Peyer's patch (tissue), 4 donors: ENCODE results near the gene RPTN. TPM values are rescaled to one million over a fixed set of nuclear protein-coding genes. Genes with fewer than 3 reads are reported as not detected.

Experiments used
- DNase-seq, 3 donors: peaks; one replicate each; pipeline ENCODE4 v3.0.0-alpha.2; 2017 to 2019
- H3K27ac ChIP-seq, 4 donors: fragments of 200-600 bp; sonication (generic); one replicate each; pipeline ENCODE4 v1.5.1; 2016 to 2019
- H3K27me3 ChIP-seq, 2 donors: fragments of 200-600 bp; sonication (generic); one replicate each; pipeline ENCODE4 v1.5.1; 2019
- H3K36me3 ChIP-seq, 3 donors: fragments of 200-600 bp; sonication (generic); one replicate each; pipeline ENCODE4 v1.5.1; 2016 to 2019
- H3K4me1 ChIP-seq, 4 donors: fragments of 200-600 bp; sonication (generic); one replicate each; pipeline ENCODE4 v1.5.1; 2016 to 2019
- H3K4me3 ChIP-seq, 4 donors: fragments of 200-600 bp; sonication (generic); 1 replicate in 3 of 4; 2 replicates in 1 of 4; pipeline ENCODE4 v1.5.1; 2016 to 2019; ENCODE audit warnings: mild to moderate bottlenecking in 1 of 4
- H3K9me3 ChIP-seq, 4 donors: fragments of 200-600 bp; sonication (generic); one replicate each; pipeline ENCODE4 v1.5.1; 2016 to 2019; ENCODE audit warnings: mild to moderate bottlenecking in 1 of 4
- POLR2A ChIP-seq, 2 donors: fragments of 450-650 bp; IDR thresholded peaks; one replicate each; pipeline ENCODE4 v1.5.1; 2017; ENCODE audit warnings: antibody characterized with exemption in 2 of 2, mild to moderate bottlenecking in 2 of 2, moderate library complexity in 2 of 2
- total RNA-seq, 4 donors: library from RNA; depleted of rRNA; stranded (reverse); fragments of >200 nt; gene quantifications; one replicate each; pipeline ENCODE4 v1.1.0, GENCODE V29; 2016
- TF ChIP-seq, protein P1 (sequence below), 6 experiments: fragments of 450-650 bp in 4 of 6; fragments of 200-600 bp in 2 of 6; sonication (generic) in 1 of 6; IDR thresholded peaks; one replicate each; pipeline ENCODE4 v1.5.1; 2017 to 2019; ENCODE audit warnings: antibody characterized with exemption in 6 of 6, mild to moderate bottlenecking in 3 of 6, moderate library complexity in 1 of 6

RPTN gene
- total RNA-seq, 4 donors from 2014 or later: not detected

DNA sequence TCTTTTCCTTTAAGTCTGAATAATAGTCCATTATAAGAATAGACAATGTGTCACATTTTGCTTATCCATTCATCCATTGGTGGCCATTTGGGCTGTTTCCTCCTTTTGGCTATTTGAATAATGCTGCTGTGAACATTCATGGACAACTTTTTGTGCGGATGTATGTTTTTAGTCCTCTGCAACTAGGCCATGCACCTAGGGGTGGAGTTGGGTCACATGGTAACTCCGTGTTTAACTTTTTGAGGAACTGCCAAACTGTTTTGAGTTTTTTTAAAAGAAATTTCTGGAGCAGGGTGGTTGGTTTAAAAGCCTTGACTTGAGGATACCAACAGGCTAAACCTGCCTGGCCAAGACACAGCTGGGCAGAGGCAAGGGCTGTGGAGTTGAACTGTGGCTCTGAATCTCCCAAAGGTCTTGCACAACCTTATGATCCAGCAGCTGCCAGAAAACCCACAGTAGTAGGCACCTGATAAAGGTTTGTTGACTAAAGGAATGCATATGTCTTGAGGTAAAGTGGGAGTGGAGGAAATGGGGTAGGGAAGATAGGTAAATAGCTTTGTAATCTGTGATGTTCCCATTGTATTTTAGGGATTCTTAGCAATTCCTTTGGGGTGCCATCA, 5.6 kb upstream of the RPTN start:
- peak overlapping the region in 2 of 4 donors; percentile 24 to 38 for H3K27ac ChIP-seq
- no peak overlapping the region for H3K4me3 ChIP-seq
- no peaks in the 10 kb centered on the region for H3K4me1 ChIP-seq
- TF ChIP-seq POLR2A (IDR thresholded peaks at IDR 0.05): no peak
- H3K27me3 ChIP-seq: no peaks in the 10 kb centered on the region
- no peaks in the 10 kb centered on the region for H3K9me3 ChIP-seq
- H3K36me3 ChIP-seq: no peaks in the 10 kb centered on the region
- no peak for DNase-seq

DNA sequence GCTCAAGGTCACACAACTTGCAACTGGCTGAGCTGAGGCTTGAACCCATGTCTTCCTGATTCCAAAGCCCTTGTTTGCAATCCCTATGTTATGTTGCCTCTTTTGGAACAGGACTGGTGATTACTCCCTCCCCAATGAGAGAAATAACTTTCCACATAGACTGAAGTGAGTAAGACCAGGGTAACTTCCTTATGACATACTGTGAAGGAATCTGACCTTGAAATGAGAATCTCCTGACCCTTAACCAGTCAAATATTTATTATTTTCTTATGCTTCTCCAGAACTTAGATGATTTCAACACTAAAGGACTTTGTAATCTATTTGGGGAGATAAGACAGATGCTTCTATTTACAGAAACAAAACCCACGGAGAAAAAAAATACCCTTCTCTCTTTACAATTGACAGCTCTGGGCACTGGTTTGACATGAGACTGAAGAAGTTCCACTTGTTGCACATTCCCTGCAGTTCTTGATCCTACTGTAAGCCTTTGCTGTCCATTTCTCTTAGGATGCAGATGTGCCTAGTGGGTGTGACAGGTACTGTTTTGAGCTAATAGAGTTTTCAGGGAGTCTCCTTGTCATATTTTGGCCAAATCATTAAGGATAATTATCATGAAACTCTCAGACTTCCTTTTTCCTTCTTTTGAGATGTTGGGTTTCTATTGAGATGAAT, 3.9 kb upstream of the RPTN start:
- DNase-seq: no peak
- Histone ChIP-seq H3K27ac (no peak overlapping the region), H3K4me3 (no peak overlapping the region), H3K27me3 (no peaks in the 10 kb centered on the region), H3K4me1 (no peaks in the 10 kb centered on the region), H3K9me3 (no peaks in the 10 kb centered on the region), H3K36me3 (no peaks in the 10 kb centered on the region)
- TF ChIP-seq POLR2A (IDR thresholded peaks at IDR 0.05): no peak
- TF ChIP-seq, protein P1, sequence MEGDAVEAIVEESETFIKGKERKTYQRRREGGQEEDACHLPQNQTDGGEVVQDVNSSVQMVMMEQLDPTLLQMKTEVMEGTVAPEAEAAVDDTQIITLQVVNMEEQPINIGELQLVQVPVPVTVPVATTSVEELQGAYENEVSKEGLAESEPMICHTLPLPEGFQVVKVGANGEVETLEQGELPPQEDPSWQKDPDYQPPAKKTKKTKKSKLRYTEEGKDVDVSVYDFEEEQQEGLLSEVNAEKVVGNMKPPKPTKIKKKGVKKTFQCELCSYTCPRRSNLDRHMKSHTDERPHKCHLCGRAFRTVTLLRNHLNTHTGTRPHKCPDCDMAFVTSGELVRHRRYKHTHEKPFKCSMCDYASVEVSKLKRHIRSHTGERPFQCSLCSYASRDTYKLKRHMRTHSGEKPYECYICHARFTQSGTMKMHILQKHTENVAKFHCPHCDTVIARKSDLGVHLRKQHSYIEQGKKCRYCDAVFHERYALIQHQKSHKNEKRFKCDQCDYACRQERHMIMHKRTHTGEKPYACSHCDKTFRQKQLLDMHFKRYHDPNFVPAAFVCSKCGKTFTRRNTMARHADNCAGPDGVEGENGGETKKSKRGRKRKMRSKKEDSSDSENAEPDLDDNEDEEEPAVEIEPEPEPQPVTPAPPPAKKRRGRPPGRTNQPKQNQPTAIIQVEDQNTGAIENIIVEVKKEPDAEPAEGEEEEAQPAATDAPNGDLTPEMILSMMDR (IDR thresholded peaks at IDR 0.05): no peak

DNA sequence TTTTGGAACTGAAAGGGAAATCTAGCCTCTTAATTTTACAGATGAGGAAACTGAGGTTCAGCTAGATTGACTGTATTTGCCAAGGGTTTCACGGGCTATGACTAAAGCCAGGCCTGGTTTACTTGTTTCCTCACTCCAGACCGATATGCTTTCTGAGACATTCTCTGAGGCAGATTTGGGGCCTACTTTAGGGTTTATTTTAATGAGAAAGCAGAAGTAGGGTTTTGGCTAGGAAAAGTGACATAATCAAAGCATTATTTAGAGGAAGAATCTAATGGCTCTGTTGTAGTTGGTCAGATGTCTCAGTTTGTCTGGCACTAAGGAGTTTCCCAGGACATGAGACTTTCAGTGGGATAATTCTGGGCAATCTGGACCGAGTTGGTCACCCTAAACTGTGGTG, 1.5 kb upstream of the RPTN start:
- TF ChIP-seq POLR2A (IDR thresholded peaks at IDR 0.05): no peak
- TF ChIP-seq, protein P1 (IDR thresholded peaks at IDR 0.05): no peak
- Histone ChIP-seq H3K4me1 (no peaks in the 10 kb centered on the region), H3K9me3 (no peaks in the 10 kb centered on the region), H3K27me3 (no peaks in the 10 kb centered on the region), H3K27ac (no peak overlapping the region), H3K4me3 (no peak overlapping the region), H3K36me3 (no peaks in the 10 kb centered on the region)
- DNase-seq: no peak

DNA sequence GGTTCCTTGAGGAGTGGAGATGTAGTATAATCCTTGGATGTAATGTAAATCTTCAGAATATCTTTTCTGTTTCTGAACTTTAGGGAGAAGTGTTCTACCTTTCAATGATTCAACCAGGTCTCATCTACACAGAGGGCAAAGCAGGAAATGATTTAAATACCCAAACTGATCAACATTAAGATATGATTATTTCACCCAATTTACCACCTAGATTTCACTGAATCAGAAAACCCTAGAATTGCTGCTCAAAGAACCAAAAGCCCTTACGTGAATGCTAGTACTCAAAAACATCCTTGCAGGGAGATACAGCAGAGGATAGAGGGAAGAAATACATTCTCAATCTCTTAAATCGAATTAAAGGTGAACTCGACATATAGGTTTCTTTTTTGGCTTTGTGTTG, 5.0 kb downstream of the RPTN start:
- TF ChIP-seq POLR2A (IDR thresholded peaks at IDR 0.05): no peak
- TF ChIP-seq, protein P1 (IDR thresholded peaks at IDR 0.05): no peak
- no peaks in the 10 kb centered on the region for H3K4me1 ChIP-seq
- H3K4me3 ChIP-seq: no peak overlapping the region
- no peak overlapping the region for H3K27ac ChIP-seq
- peaks cover 0 to under 1% (median 0%) of the 10 kb centered on the region in 4 donors for H3K9me3 ChIP-seq
- no peaks in the 10 kb centered on the region for H3K27me3 ChIP-seq
- H3K36me3 ChIP-seq: no peaks in the 10 kb centered on the region
- no peak for DNase-seq

DNA sequence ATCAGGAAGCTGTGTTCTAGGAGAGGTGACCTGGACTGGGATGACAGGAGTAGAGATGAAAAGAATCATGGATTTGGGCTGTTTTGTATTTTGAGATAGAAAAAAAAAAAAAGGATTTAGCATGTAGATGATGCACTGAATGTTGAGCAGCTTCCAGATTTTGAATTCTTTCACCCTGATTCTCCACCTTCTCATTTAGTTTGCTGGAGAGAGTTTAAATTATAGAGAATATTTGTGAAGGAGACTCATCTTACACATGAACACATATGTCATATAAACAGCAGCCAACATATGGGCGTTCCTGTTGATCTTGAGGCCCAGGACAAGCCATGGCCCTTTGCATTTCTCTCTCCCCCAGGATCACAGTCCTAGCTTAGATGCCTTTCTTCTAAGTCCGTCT, 7.4 kb downstream of the RPTN start:
- Histone ChIP-seq H3K4me1 (no peaks in the 10 kb centered on the region), H3K27me3 (no peaks in the 10 kb centered on the region), H3K9me3 (peaks cover 0 to 18% (median 4%) of the 10 kb centered on the region in 4 donors), H3K27ac (no peak overlapping the region), H3K4me3 (no peak overlapping the region), H3K36me3 (no peaks in the 10 kb centered on the region)
- no peak for DNase-seq
- TF ChIP-seq, protein P1 (IDR thresholded peaks at IDR 0.05): no peak
- no peak for TF ChIP-seq POLR2A (IDR thresholded peaks at IDR 0.05)

DNA sequence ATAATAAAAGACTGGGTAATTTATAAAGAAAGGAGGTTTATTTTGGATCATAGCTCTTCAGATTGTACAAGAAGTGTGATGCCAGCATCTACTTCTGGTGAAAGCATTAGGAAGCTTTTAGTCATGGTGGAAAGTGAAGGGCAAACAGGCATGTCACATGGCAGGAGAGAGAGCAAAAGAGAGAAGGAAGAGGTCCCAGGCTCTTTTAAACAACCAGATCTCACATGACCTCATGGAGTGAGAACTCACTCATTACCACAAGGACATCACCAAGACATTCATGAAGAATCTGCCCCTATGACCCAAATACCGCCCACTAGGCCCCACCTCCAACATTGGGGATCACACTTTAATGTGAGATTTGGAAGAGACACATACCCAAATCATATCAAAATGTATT, 10.0 kb downstream of the RPTN start:
- Histone ChIP-seq H3K4me1 (no peaks in the 10 kb centered on the region), H3K27me3 (no peaks in the 10 kb centered on the region), H3K9me3 (peaks cover 0 to 18% (median 4%) of the 10 kb centered on the region in 4 donors), H3K4me3 (no peak overlapping the region), H3K27ac (no peak overlapping the region), H3K36me3 (no peaks in the 10 kb centered on the region)
- TF ChIP-seq POLR2A (IDR thresholded peaks at IDR 0.05): no peak
- TF ChIP-seq, protein P1 (IDR thresholded peaks at IDR 0.05): no peak
- no peak for DNase-seq
